GM21390 (cell line): ENCODE results near the gene SLC20A1.
"Not testable (repeated sequence)": the region's sequence is repeated elsewhere in the genome, so short reads cannot be mapped to it uniquely, and the experiment has no call there.

Experiments used
- ATAC-seq: cut with Tn5 transposase; IDR thresholded peaks from one replicate; pipeline ENCODE4 v1.9.1; 2021; ENCODE audit not compliant: unreplicated experiment

Gene SLC20A1

DNA sequence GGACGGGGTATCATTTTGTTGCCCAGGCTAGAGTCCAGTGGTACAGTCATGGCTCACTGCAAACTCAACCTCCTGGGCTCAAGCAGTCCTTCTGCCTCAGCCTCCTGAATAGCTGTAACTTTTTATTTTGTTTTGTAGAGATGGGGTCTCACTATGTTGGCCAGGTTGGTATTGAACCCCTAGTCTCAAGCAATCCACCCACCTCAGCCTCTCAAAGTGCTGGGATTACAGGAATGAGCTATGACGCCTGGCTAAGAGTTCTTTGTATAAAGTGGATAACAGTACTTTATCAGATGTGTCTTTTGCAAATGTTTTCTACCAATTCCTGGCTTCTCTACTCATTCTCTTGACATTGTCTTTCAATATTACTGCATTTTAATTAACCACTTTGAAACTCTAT is 57.9 kb downstream of the SLC20A1 start:
- no peak for ATAC-seq

DNA sequence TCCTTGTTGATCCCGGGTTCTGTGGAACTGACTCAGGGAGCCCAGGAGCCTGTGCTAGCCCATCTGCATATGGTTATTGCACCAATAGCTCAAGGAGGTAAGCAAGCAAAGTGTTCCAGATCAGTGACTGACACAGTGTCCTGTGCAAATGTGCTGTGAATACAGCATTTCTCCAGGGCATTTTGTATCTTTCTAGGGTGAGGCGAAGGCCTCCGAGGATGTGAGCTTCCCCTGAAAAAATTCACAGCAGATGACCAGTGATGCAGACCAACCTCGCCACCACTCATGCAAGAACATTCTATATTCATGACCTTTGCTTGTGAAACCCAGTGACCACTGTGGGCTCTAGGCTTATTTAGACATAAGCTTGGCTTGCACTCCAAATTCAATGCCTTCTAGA is 59.8 kb downstream of the SLC20A1 start:
- ATAC-seq = no peak

DNA sequence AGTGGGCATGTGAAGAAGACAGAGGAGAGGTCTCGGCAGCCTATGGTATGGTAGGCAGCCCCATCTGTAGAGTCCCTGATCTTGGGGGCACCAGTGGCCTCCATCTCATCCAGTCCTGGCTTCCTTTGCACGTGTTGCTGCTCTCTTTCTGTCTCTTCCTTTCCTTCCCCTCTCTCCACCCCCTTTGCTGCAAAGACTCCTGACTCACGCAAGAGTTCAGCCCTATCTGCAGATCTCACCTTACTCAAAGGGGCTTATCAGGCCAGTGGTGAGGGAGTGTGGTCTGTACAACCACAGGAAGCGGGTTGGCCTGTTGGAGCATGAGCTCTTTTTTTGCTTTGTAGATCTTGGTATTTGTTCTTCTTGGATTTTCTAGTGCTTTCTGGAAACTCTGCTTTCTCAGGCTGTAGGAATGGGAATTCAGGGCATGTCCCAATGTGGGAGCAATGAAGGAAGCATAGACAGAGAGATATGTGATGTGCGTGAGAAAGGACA is 60.5 kb downstream of the SLC20A1 start:
- peak; percentile 38 for ATAC-seq

DNA sequence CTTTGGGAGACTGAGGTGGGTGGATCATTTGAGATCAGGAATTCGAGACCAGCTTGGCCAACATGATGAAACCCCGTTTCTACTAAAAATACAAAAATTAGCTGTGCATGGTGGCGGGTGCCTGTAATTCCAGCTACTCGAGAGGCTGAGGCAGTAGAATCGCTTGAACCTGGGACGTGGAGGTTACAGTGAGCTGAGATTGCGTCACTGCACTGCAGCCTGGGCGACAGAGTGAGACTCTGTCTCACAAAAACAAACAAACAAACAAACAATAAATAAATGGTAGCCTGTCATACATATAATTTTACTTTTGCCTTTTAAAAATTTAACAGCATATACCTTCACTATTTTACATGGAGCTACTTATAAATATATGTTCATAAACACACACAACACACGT is 61.2 kb downstream of the SLC20A1 start:
- ATAC-seq = not testable (repeated sequence)

DNA sequence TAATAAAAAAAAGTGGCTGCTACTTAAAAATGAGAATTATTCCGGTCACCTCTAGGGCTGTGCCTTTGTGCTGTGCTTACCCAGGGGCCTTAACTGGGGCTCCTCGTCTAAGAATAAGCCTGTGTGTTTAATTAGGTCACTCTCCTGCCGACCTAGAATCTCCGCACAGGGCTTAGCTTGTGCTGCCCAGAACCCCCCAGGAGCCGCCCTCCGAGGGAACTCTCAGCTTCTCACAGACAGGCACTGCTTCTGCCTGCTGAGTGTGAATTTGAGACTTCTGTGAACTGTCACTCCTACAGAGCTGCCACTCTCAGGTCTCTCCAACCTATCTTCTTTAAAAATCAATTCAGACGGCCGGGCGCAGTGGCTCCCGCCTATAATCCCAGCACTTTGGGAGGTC is 63.2 kb downstream of the SLC20A1 start:
- ATAC-seq = no peak

DNA sequence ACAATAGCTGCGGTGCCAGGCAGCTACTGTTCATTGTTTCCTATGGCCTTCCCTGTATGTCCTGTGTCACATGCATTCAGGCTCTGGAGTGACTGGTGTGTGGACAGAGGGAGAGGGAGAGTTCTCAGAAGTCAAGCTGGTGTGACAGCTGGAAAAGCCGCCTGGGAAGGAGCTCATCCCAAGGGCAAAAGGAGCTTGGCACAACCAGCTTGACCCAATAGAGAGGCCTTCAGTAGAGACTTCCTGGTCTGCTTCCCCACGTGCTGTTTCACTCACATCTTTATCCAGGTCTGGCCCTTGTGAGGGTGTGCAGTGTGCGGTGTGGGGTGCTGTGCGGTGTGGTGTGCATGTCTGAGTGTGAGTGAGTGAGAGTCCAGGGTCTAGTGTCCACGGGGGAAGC is 64.0 kb downstream of the SLC20A1 start:
- no peak for ATAC-seq

DNA sequence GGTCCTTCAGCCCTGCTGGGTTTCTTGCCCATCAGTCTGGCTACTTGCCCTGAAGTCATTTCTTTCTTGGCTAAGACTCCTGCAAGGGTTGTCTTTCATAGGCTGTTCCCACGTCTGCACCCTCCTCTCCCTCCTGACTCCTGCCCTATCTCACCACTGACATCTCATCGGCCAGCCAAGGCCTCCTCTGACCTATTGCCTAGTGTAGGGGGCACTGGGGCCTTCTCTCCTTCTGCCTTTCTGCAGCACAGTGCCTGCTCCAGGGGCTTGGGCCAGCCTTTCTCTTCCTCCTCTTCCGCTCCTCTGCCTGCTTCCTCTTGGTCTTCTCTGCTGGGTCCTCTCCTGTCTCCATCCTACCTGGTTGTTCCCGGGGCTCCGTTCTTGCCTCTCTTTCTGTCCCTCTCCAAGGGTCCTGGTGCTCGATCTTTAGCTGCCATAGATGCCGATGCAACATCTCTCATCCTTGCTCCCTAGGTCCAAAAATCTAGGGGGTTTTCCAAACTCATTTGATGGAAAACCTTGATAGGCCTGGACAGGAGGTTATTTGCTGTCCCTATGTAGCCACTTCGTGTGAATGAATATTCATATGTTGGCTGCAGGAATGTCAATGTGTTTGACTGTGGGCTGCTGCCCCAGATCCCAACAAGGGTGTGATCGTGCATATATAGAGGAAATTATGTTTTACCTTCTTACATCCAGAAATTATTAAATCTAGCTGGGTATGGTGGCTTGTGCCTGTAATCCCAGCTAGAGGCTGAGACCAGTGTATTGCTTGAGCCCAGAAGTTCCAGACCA is 65.4 kb downstream of the SLC20A1 start:
- no peak for ATAC-seq

DNA sequence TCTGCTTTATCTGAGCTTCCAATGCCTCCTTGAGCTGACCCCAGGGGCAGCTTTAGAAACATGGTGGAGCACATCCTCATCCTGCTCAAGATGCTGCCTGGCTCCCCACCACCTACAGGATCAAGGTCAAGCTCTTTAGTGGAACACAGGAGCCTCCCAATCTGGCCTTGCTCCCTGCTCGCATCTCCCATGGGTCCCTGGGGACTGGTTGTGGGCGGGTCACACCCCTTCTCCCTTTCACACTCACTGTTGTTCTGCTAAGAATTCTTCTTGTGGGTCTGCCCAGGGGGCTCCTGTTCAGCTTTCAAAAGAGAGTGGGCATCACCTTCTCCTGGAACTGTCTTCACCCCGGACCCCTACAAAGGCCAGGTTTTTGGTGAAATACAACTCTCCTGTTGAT is 66.7 kb downstream of the SLC20A1 start:
- ATAC-seq = no peak

DNA sequence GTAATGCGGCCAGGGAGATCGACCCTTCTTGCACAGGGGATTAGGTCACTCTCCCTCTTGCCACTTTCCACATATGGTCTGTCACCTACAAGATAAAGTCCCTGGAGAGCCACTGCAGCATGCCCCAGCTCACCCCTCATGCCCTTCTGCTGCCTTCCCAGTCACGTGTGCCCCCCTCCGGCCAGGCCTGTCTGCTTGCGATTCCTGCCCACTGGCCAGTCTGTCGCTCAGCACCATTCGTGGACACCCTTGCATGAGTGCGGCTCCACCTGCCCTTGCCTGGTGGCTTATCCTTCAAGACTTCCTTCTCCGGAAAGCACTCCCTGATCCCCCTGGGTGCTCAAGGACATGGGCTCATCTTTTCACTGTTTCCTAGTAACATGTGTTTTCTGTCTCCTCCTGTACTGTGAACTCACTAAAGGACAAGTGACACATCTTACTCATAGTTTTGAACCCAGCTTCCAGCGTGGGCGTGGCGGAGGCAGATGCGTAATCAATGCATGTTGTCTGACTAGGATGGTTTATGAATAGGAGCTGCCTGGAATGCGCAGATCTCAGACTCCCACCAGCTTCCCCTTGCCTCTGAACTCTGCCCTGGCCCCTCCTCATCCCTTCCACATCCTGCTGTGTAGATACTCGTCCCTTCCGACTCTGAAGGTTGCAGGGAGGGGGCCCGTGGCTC is 67.3 kb downstream of the SLC20A1 start:
- no peak for ATAC-seq
